Type B pancreatic cell (in vitro differentiated cells): ENCODE results near the gene COL4A3. TPM values are rescaled to one million over a fixed set of nuclear protein-coding genes. Genes with fewer than 3 reads are reported as not detected.

Source experiments
- DNase-seq: peaks from one replicate; pipeline ENCODE4 v3.0.0; 2021; ENCODE audit warnings: mixed read lengths; ENCODE audit not compliant: unreplicated experiment; ENCODE audit errors: extremely low spot score
- H3K27ac Mint-ChIP-seq: 2 replicates; pipeline ENCODE4 v1.8.0; 2021; ENCODE audit warnings: mild to moderate bottlenecking, mixed read lengths
- H3K27me3 Mint-ChIP-seq: 2 replicates; pipeline ENCODE4 v1.8.0; 2021; ENCODE audit warnings: mixed read lengths
- H3K36me3 Mint-ChIP-seq: 2 replicates; pipeline ENCODE4 v1.8.0; 2021; ENCODE audit warnings: mixed read lengths
- H3K4me1 Mint-ChIP-seq: one replicate; pipeline ENCODE4 v1.8.0; 2021; ENCODE audit warnings: mixed read lengths; ENCODE audit not compliant: unreplicated experiment
- H3K4me3 Mint-ChIP-seq: 2 replicates; pipeline ENCODE4 v1.8.0; 2021; ENCODE audit warnings: mild to moderate bottlenecking, mixed read lengths
- H3K9me3 Mint-ChIP-seq: 2 replicates; pipeline ENCODE4 v1.8.0; 2021; ENCODE audit warnings: mixed read lengths
- CTCF ChIP-seq: fragments of 200-600 bp; sonication (generic); conservative IDR thresholded peaks from 2 replicates; pipeline ENCODE4 v1.5.0; 2021; ENCODE audit warnings: antibody characterized with exemption, mild to moderate bottlenecking
- total RNA-seq: library from RNA; stranded (reverse); gene quantifications from 2 replicates; pipeline ENCODE4 v1.2.1, GENCODE V29; 2021; ENCODE audit warnings: low replicate concordance

Gene COL4A3
- total RNA-seq, 1 donor from 2014 or later: 0.19 TPM

GRCh38 chr2:227280895-227281294 is 116.5 kb downstream of the COL4A3 start:
- no peak overlapping the region for H3K4me3 Mint-ChIP-seq
- H3K4me1 Mint-ChIP-seq: no peaks in the 10 kb centered on the region
- DNase-seq: no peak
- no peak for TF ChIP-seq CTCF
- H3K9me3 Mint-ChIP-seq: no peaks in the 10 kb centered on the region
- H3K36me3 Mint-ChIP-seq: no peaks in the 10 kb centered on the region
- H3K27me3 Mint-ChIP-seq: no peaks in the 10 kb centered on the region
- no peak overlapping the region for H3K27ac Mint-ChIP-seq

GRCh38 chr2:227285741-227286236 is 121.4 kb downstream of the COL4A3 start:
- H3K4me3 Mint-ChIP-seq: no peak overlapping the region
- H3K4me1 Mint-ChIP-seq: no peaks in the 10 kb centered on the region
- no peak for TF ChIP-seq CTCF
- H3K27me3 Mint-ChIP-seq: no peaks in the 10 kb centered on the region
- DNase-seq: no peak
- H3K9me3 Mint-ChIP-seq: no peaks in the 10 kb centered on the region
- H3K36me3 Mint-ChIP-seq: no peaks in the 10 kb centered on the region
- no peak overlapping the region for H3K27ac Mint-ChIP-seq

- TF ChIP-seq CTCF: no peak
- Mint-ChIP-seq H3K36me3 (no peaks in the 10 kb centered on the region), H3K27me3 (no peaks in the 10 kb centered on the region), H3K9me3 (no peaks in the 10 kb centered on the region), H3K27ac (no peak overlapping the region), H3K4me3 (no peak overlapping the region), H3K4me1 (no peaks in the 10 kb centered on the region)
- no peak for DNase-seq
Observed at GRCh38 chr2:227287771-227288170, 123.3 kb downstream of the COL4A3 start.

GRCh38 chr2:227292314-227292713 is 127.9 kb downstream of the COL4A3 start:
- Mint-ChIP-seq H3K27ac (no peak overlapping the region), H3K36me3 (no peaks in the 10 kb centered on the region), H3K4me3 (no peak overlapping the region), H3K27me3 (no peaks in the 10 kb centered on the region), H3K9me3 (no peaks in the 10 kb centered on the region), H3K4me1 (no peaks in the 10 kb centered on the region)
- no peak for DNase-seq
- TF ChIP-seq CTCF: no peak

- H3K36me3 Mint-ChIP-seq: no peaks in the 10 kb centered on the region
- no peaks in the 10 kb centered on the region for H3K9me3 Mint-ChIP-seq
- H3K4me1 Mint-ChIP-seq: no peaks in the 10 kb centered on the region
- TF ChIP-seq CTCF: no peak
- DNase-seq: no peak
- H3K27me3 Mint-ChIP-seq: no peaks in the 10 kb centered on the region
- H3K4me3 Mint-ChIP-seq: no peak overlapping the region
- H3K27ac Mint-ChIP-seq: no peak overlapping the region
Observed at GRCh38 chr2:227293531-227293930, 129.1 kb downstream of the COL4A3 start.

- no peak for DNase-seq
- Mint-ChIP-seq H3K4me1 (no peaks in the 10 kb centered on the region), H3K27ac (no peak overlapping the region), H3K27me3 (no peaks in the 10 kb centered on the region), H3K36me3 (peaks cover 6% of the 10 kb centered on the region), H3K9me3 (no peaks in the 10 kb centered on the region), H3K4me3 (no peak overlapping the region)
- no peak for TF ChIP-seq CTCF
Observed at GRCh38 chr2:227295806-227296205, 131.4 kb downstream of the COL4A3 start.
